MCF 10A (cell line): Measurements from ENCODE around the gene LCE2A. TPM values are rescaled to one million over a fixed set of nuclear protein-coding genes. Genes with fewer than 3 reads are reported as not detected.

Source experiments
- BruUV-seq: library from RNA; stranded (reverse); fragments of 400-500 nt; replicated peaks from 2 replicates; lab custom pipeline; 2021; lab: Mats Ljungman, UMichigan
- CTCF ChIA-PET: fragments of 300-600 bp; sonication (Branson Sonifier 250); formaldehyde crosslinking; extraction: SDS; loops from one replicate; lab custom pipeline; 2021; ENCODE audit warnings: antibody characterized with exemption, inconsistent platforms; lab: Yijun Ruan, JAX
- POLR2A ChIA-PET: fragments of 300-600, 350-650 bp; sonication (Branson Sonifier 250); formaldehyde crosslinking; extraction: SDS; loops from one replicate; lab custom pipeline; 2020; ENCODE audit warnings: antibody characterized with exemption, inconsistent platforms; lab: Yijun Ruan, JAX
- DNase-seq: peaks from one replicate; pipeline ENCODE4 v3.0.0-alpha.2; 2018; ENCODE audit not compliant: unreplicated experiment
- H3K27ac Mint-ChIP-seq: one replicate; pipeline ENCODE4 v1.8.0; 2022; ENCODE audit warnings: mild to moderate bottlenecking, low read depth, mixed read lengths; ENCODE audit not compliant: unreplicated experiment
- H3K27me3 Mint-ChIP-seq: one replicate; pipeline ENCODE4 v1.8.0; 2022; ENCODE audit warnings: mixed read lengths; ENCODE audit not compliant: insufficient read depth, unreplicated experiment
- H3K36me3 Mint-ChIP-seq: one replicate; pipeline ENCODE4 v1.8.0; 2022; ENCODE audit warnings: mild to moderate bottlenecking, moderate library complexity, mixed read lengths; ENCODE audit not compliant: insufficient read depth, unreplicated experiment
- H3K4me1 Mint-ChIP-seq: one replicate; pipeline ENCODE4 v1.8.0; 2022; ENCODE audit warnings: mixed read lengths; ENCODE audit not compliant: insufficient read depth, unreplicated experiment
- H3K4me3 Mint-ChIP-seq: one replicate; pipeline ENCODE4 v1.8.0; 2022; ENCODE audit warnings: mild to moderate bottlenecking, moderate library complexity, mixed read lengths; ENCODE audit not compliant: unreplicated experiment
- H3K9me3 Mint-ChIP-seq: one replicate; pipeline ENCODE4 v1.8.0; 2022; ENCODE audit warnings: mixed read lengths; ENCODE audit not compliant: unreplicated experiment
- CTCF ChIP-seq: fragments of 200-600 bp; IDR thresholded peaks from one replicate; pipeline ENCODE4 v1.8.0; 2022; ENCODE audit warnings: antibody characterized with exemption, mild to moderate bottlenecking; ENCODE audit not compliant: unreplicated experiment
- intact Hi-C: fragments of 100-400 bp; cut with micrococcal nuclease; formaldehyde crosslinking; loops from 2 replicates; pipeline ENCODE4 v1.14.1; 2022
- total RNA-seq: library from RNA; stranded (reverse); gene quantifications from 2 replicates; pipeline ENCODE4 v1.2.3, GENCODE V29; 2022

The LCE2A gene
- total RNA-seq, 1 experiment from 2014 or later: not detected

GRCh38 chr1:152747831-152748230, 49.7 kb downstream of the LCE2A start:
- ChIA-PET POLR2A (no interaction called here), CTCF (interaction anchor here (1.1 kb wide), 1 partner anchor 10 kb away, joined by 3 read pairs; no protein-coding TSS in a partner anchor)
- no TSS peak for BruUV-seq
- peaks cover 39% of the 10 kb centered on the region for H3K4me1 Mint-ChIP-seq
- no peaks in the 10 kb centered on the region for H3K36me3 Mint-ChIP-seq
- H3K4me3 Mint-ChIP-seq: no peak overlapping the region
- H3K9me3 Mint-ChIP-seq: no peaks in the 10 kb centered on the region
- no peak for DNase-seq
- intact Hi-C loops: loop anchor here (10.0 kb wide), 1 partner anchor 287 kb away; the partner anchor contains the start of gene SPRR1B
- H3K27me3 Mint-ChIP-seq: no peaks in the 10 kb centered on the region
- no peak for TF ChIP-seq CTCF
- no peak overlapping the region for H3K27ac Mint-ChIP-seq

Other genes with a start within 250 kb of the LCE2A start
- not detected in 2 replicates for gene LCE5A, start 187.5 kb upstream of the LCE2A start, total RNA-seq
- gene CRCT1, start 183.9 kb upstream of the LCE2A start, total RNA-seq: not detected in 2 replicates
- not detected in 2 replicates for gene LCE3E, start 131.6 kb upstream of the LCE2A start, total RNA-seq
- 0.75 TPM in 1 of 2 replicates, not detected in the other for gene LCE3D, start 117.8 kb upstream of the LCE2A start, total RNA-seq
- not detected in 2 replicates for gene LCE3C, start 98.1 kb upstream of the LCE2A start, total RNA-seq
- gene LCE3B, start 84.5 kb upstream of the LCE2A start, total RNA-seq: not detected in 2 replicates
- not detected in 2 replicates for gene LCE3A, start 75.2 kb upstream of the LCE2A start, total RNA-seq
- gene LCE2D, start 35.0 kb upstream of the LCE2A start, total RNA-seq: not detected in 2 replicates
- not detected in 2 replicates for gene LCE2C, start 23.1 kb upstream of the LCE2A start, total RNA-seq
- gene LCE2B, start 12.2 kb upstream of the LCE2A start, total RNA-seq: not detected in 2 replicates
- gene LCE4A, start 9.8 kb downstream of the LCE2A start, total RNA-seq: not detected in 2 replicates
- gene KPRP, start 59.7 kb downstream of the LCE2A start, total RNA-seq: 0.12 and 0.25 TPM in 2 replicates
- gene LCE1F, start 76.8 kb downstream of the LCE2A start, total RNA-seq: not detected in 2 replicates
- 1.3 and 1.9 TPM in 2 replicates for gene LCE1E, start 87.9 kb downstream of the LCE2A start, total RNA-seq
- gene LCE1D, start 98.4 kb downstream of the LCE2A start, total RNA-seq: not detected in 2 replicates
- gene LCE1C, start 108.3 kb downstream of the LCE2A start, total RNA-seq: 1.4 and 1.9 TPM in 2 replicates
- gene LCE1B, start 113.6 kb downstream of the LCE2A start, total RNA-seq: 1.3 and 2.0 TPM in 2 replicates
- gene LCE1A, start 129.1 kb downstream of the LCE2A start, total RNA-seq: not detected in 2 replicates
- gene LCE6A, start 144.5 kb downstream of the LCE2A start, total RNA-seq: not detected in 2 replicates
- gene LCE7A, start 161.7 kb downstream of the LCE2A start, total RNA-seq: not detected in 2 replicates
- not detected in 2 replicates for gene SMCP, start 180.0 kb downstream of the LCE2A start, total RNA-seq
- gene IVL, start 210.2 kb downstream of the LCE2A start, total RNA-seq: 0.33 and 0.56 TPM in 2 replicates
- gene SPRR5, start 248.9 kb downstream of the LCE2A start, total RNA-seq: not detected in 2 replicates